ENCODE data around the gene FOCAD. TPM values are rescaled to one million over a fixed set of nuclear protein-coding genes. Genes with fewer than 3 reads are reported as not detected.
A peak's percentile ranks its signal among the peaks of the same experiment; 100 is the strongest.

FOCAD gene
- total RNA-seq, 4 donors from 2014 or later = 17.6 to 27.2 (median 20.1) TPM

DNA sequence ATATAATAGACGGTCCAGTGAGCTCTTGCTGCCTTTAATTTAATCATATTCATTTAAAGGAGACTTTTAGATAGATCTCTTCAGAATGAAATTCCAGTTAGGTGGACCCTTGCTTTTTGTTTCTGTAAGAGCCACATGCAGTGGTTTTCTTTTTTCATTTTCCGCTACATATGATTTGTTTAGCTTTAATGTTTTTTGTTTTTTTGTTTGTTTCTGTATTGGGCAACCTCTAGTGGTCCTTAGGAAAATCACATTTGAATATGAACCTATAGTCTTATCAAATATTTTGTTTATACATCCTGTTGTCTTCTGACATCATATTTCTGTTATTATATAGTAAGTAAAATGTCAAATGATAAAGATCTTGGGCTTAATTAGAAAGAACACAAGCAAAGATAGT lies 196.6 kb downstream of the FOCAD start:
- 92% methylated on average over 2 of the region's 2 CpGs for WGBS
- DNase-seq (ENCODE audit: extremely low spot score) = no peak
- Histone ChIP-seq H3K9me3 (no peaks in the 10 kb centered on the region), H3K27ac (replicated peaks in 1 of 4) (no peak overlapping the region), H3K27me3 (no peaks in the 10 kb centered on the region), H3K4me3 (no peak overlapping the region), H3K36me3 (peaks cover 0 to 27% (median 6%) of the 10 kb centered on the region in 4 donors), H3K4me1 (no peaks in the 10 kb centered on the region)
- no peak for TF ChIP-seq EP300 (IDR thresholded peaks at IDR 0.05)
- TF ChIP-seq POLR2A (IDR thresholded peaks at IDR 0.05; ENCODE audit: low read depth) = no peak
- no peak for TF ChIP-seq POLR2AphosphoS5 (IDR thresholded peaks at IDR 0.05)
- TF ChIP-seq, protein P1, sequence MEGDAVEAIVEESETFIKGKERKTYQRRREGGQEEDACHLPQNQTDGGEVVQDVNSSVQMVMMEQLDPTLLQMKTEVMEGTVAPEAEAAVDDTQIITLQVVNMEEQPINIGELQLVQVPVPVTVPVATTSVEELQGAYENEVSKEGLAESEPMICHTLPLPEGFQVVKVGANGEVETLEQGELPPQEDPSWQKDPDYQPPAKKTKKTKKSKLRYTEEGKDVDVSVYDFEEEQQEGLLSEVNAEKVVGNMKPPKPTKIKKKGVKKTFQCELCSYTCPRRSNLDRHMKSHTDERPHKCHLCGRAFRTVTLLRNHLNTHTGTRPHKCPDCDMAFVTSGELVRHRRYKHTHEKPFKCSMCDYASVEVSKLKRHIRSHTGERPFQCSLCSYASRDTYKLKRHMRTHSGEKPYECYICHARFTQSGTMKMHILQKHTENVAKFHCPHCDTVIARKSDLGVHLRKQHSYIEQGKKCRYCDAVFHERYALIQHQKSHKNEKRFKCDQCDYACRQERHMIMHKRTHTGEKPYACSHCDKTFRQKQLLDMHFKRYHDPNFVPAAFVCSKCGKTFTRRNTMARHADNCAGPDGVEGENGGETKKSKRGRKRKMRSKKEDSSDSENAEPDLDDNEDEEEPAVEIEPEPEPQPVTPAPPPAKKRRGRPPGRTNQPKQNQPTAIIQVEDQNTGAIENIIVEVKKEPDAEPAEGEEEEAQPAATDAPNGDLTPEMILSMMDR (IDR thresholded peaks at IDR 0.05) = no peak
- intact Hi-C loops (cut with DNase I) = loop anchor here (5.0 to 10.0 kb wide), 2 partner anchors 227 to 526 kb away; no protein-coding TSS in a partner anchor

DNA sequence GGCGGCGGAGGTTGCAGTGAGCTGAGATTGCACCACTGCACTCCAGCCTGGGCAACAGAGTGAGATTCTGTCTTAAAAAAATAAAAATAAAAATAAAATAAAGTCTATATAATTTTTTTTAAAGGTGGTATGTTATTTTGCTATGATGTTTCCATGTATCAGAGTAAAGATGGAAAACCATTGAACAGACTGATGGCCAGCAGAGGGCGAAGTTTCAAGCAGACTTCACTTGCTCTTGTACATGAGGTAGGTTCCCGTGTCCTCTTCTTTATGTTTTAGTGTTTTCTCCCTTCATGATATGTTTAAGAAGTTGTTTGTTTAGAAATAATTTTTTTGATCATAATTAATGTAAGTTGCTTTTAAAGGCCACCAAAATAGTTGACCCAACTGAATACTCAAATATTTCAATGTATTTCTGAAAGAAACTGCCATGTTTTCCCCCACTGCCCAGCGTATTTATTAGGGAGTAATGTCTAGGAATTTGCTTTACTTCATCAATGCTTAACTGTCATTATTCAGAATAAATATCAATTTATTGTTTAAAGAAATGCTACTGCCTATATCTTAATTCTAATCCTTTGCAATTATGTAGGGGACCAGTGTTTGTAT lies 201.0 kb downstream of the FOCAD start:
- Histone ChIP-seq H3K27me3 (no peaks in the 10 kb centered on the region), H3K9me3 (no peaks in the 10 kb centered on the region), H3K36me3 (peaks cover 0 to 23% (median 6%) of the 10 kb centered on the region in 4 donors), H3K4me1 (no peaks in the 10 kb centered on the region), H3K27ac (replicated peaks in 1 of 4) (no peak overlapping the region), H3K4me3 (no peak overlapping the region)
- intact Hi-C loops (cut with DNase I) = loop anchor here (5.0 to 10.0 kb wide), 4 partner anchors 57 to 530 kb away; no protein-coding TSS in a partner anchor
- no peak for DNase-seq (ENCODE audit: extremely low spot score)
- 70% methylated on average over 5 of the region's 5 CpGs for WGBS
- TF ChIP-seq POLR2A (IDR thresholded peaks at IDR 0.05; ENCODE audit: low read depth) = no peak
- TF ChIP-seq, protein P1 (IDR thresholded peaks at IDR 0.05) = peak; percentile 53 to 75 (median 72)

DNA sequence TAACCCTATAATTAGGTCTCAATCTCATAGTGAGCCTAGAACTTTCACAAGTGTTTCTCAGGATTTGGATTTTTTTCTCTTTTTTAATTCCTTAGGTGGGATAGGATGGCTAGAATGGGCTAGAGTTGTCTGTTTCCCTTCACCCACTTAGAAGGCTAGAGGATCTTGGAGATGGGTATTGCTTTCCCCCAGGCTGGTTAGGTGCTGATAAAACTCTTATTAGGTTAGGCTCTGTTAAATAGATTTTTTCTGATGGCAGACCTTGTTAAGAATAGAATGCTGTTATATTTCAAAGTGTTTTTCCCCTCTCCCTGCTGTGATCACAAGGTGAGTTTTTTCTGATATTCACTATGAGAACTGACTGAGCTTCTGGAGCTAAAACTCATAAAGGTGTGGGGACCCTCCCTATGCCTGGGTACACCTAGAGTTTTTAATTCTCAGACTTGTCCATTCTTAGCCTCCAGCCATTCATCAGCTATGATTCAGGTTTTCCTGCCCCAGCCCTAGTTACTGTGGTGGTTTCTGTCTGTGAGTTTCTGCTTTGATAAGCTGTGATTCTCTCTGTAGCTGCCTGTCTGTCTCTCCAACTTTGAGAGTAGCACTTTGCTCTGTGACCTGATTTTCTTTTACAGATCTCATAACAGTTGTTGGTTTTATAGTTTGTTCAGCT lies 215.0 kb downstream of the FOCAD start:
- TF ChIP-seq EP300 (IDR thresholded peaks at IDR 0.05) (no peak), POLR2AphosphoS5 (IDR thresholded peaks at IDR 0.05) (no peak), POLR2A (IDR thresholded peaks at IDR 0.05; ENCODE audit: low read depth) (no peak)
- TF ChIP-seq, protein P1 (IDR thresholded peaks at IDR 0.05) = no peak
- no peaks in the 10 kb centered on the region for H3K27me3 ChIP-seq
- no peak overlapping the region for H3K4me3 ChIP-seq
- no peaks in the 10 kb centered on the region for H3K4me1 ChIP-seq
- no peaks in the 10 kb centered on the region for H3K9me3 ChIP-seq
- no peak overlapping the region for H3K27ac ChIP-seq (replicated peaks in 1 of 4)
- H3K36me3 ChIP-seq = no peaks in the 10 kb centered on the region
- no peak for DNase-seq (ENCODE audit: extremely low spot score)
- intact Hi-C loops (cut with DNase I) = no loop called here

DNA sequence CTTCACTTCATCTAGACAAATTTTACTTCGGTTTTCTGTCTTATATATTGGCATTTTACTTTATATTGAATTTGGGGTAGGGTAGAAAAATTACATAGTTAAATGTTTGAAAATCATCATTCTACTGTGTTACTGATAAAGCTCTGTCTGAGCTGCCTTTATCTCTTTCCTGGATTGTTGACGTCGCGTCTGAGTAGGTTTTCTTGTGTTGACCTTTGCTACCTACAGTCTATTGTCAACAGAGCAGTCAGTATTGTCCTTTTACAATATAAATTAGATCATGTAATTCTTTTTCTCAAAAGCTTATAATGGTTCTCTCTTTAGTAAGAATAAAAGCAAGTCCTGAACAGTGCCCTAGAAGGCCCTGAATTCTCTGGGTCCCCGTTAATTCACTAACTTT lies 219.2 kb downstream of the FOCAD start:
- TF ChIP-seq POLR2AphosphoS5 (IDR thresholded peaks at IDR 0.05) = no peak
- no peak for TF ChIP-seq EP300 (IDR thresholded peaks at IDR 0.05)
- TF ChIP-seq, protein P1 (IDR thresholded peaks at IDR 0.05) = no peak
- no peak for TF ChIP-seq POLR2A (IDR thresholded peaks at IDR 0.05; ENCODE audit: low read depth)
- 96% methylated on average over 5 of the region's 5 CpGs for WGBS
- intact Hi-C loops (cut with DNase I) = no loop called here
- Histone ChIP-seq H3K4me3 (no peak overlapping the region), H3K27me3 (no peaks in the 10 kb centered on the region), H3K36me3 (peaks cover 0 to 8% (median 0%) of the 10 kb centered on the region in 4 donors), H3K4me1 (no peaks in the 10 kb centered on the region), H3K27ac (replicated peaks in 1 of 4) (no peak overlapping the region), H3K9me3 (no peaks in the 10 kb centered on the region)
- DNase-seq (ENCODE audit: extremely low spot score) = no peak

Data from esophagus muscularis mucosa (tissue), 4 donors.